GM21717 (cell line): Measurements from ENCODE around the gene KMT2E.

ENCODE experiments used
- ATAC-seq: cut with Tn5 transposase; IDR thresholded peaks from one replicate; pipeline ENCODE4 v1.9.1; 2021; ENCODE audit warnings: mild to moderate bottlenecking, moderate library complexity; ENCODE audit not compliant: unreplicated experiment

Gene KMT2E

GRCh38 chr7:105060923-105061322, 46.9 kb downstream of the KMT2E start:
- no peak for ATAC-seq

- no peak for ATAC-seq
Measured at GRCh38 chr7:105065104-105065503, 51.1 kb downstream of the KMT2E start.

- no peak for ATAC-seq
Measured at GRCh38 chr7:105067691-105068090, 53.7 kb downstream of the KMT2E start.

- no peak for ATAC-seq
Measured at GRCh38 chr7:105068886-105069285, 54.9 kb downstream of the KMT2E start.

- no peak for ATAC-seq
Measured at GRCh38 chr7:105073143-105073542, 59.1 kb downstream of the KMT2E start.

GRCh38 chr7:105079348-105079747, 65.3 kb downstream of the KMT2E start:
- ATAC-seq: no peak

- no peak for ATAC-seq
Measured at GRCh38 chr7:105084581-105084980, 70.6 kb downstream of the KMT2E start.

- ATAC-seq: no peak
Measured at GRCh38 chr7:105086850-105087249, 72.8 kb downstream of the KMT2E start.

GRCh38 chr7:105087981-105088380, 74.0 kb downstream of the KMT2E start:
- ATAC-seq: no peak

- no peak for ATAC-seq
Measured at GRCh38 chr7:105088456-105088855, 74.5 kb downstream of the KMT2E start.

GRCh38 chr7:105094966-105095365, 81.0 kb downstream of the KMT2E start:
- ATAC-seq: no peak

- ATAC-seq: no peak
Measured at GRCh38 chr7:105096306-105096705, 82.3 kb downstream of the KMT2E start.

GRCh38 chr7:105097619-105098018, 83.6 kb downstream of the KMT2E start:
- ATAC-seq: no peak

- ATAC-seq: peak; percentile 66
Measured at GRCh38 chr7:105098863-105099515, 85.0 kb downstream of the KMT2E start.

- ATAC-seq: peak; percentile 67
Measured at GRCh38 chr7:105101864-105102263, 87.9 kb downstream of the KMT2E start.

- no peak for ATAC-seq
Measured at GRCh38 chr7:105102557-105103352, 88.8 kb downstream of the KMT2E start.

- no peak for ATAC-seq
Measured at GRCh38 chr7:105105579-105105978, 91.6 kb downstream of the KMT2E start.

GRCh38 chr7:105106473-105106872, 92.5 kb downstream of the KMT2E start:
- no peak for ATAC-seq

- ATAC-seq: no peak
Measured at GRCh38 chr7:105107458-105107857, 93.5 kb downstream of the KMT2E start.

- no peak for ATAC-seq
Measured at GRCh38 chr7:105112440-105113418, 98.7 kb downstream of the KMT2E start.
